ENCODE measurements around the gene PTPRE. TPM values are rescaled to one million over a fixed set of nuclear protein-coding genes. Genes with fewer than 3 reads are reported as not detected.

PTPRE gene
- total RNA-seq, 1 experiment from 2014 or later, result 0.50 TPM

DNA sequence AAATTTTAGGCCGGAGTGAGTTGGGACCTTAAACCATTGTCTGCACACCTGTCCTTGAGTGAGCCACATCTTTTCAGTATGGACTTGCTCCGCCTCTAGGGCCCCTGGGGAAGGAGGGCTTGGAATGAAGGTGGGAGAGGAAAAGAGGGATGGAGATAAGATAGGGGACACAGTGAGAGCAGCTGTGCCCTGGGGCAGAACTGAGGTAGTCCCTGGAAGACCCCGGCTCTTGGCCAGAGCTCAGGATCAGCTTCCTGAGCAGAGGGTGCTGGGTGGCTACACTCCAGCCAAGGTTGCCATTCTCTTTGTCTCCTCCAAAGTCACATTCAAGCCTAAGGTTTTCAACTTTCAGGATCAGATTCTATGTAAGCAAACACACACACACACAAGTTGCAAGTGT lies 137.3 kb downstream of the PTPRE start:
- no peak for DNase-seq
- Mint-ChIP-seq H3K4me1 (ENCODE audit: low read depth, unreplicated experiment) (no peaks in the 10 kb centered on the region), H3K4me3 (ENCODE audit: unreplicated experiment) (no peak overlapping the region), H3K36me3 (ENCODE audit: insufficient read depth, unreplicated experiment) (no peaks in the 10 kb centered on the region), H3K27ac (ENCODE audit: unreplicated experiment) (no peak overlapping the region), H3K9me3 (ENCODE audit: unreplicated experiment) (no peaks in the 10 kb centered on the region), H3K27me3 (ENCODE audit: insufficient read depth, unreplicated experiment) (peaks cover 7% of the 10 kb centered on the region)
- CTCF ChIA-PET, result no interaction called here
- 0 out of 2 replicates have a peak, but pooled peaks cover 1% of the 10 kb centered on the region for H3K27me3 ChIP-seq (replicated peaks; ENCODE audit: control insufficient read depth, insufficient read depth, low read length)
- intact Hi-C loops (cut with micrococcal nuclease; ENCODE audit: unreplicated experiment), result no loop called here
- no peaks in the 10 kb centered on the region for H3K36me3 ChIP-seq (ENCODE audit: control insufficient read depth, insufficient read depth, low read length)
- BruUV-seq (replicated peaks), result no TSS peak
- no peak for TF ChIP-seq CTCF (IDR thresholded peaks at IDR 0.05; ENCODE audit: insufficient read depth in 1 of 2, low read depth in 1 of 2, low read length in 1 of 2, severe bottlenecking in 1 of 2, unreplicated experiment in 1 of 2)
- H3K4me3 ChIP-seq (ENCODE audit: low read depth, low read length), result no peak overlapping the region
- POLR2A ChIA-PET, result no interaction called here
- no peaks in the 10 kb centered on the region for H3K9me3 ChIP-seq
- no peaks in the 10 kb centered on the region for H3K4me1 ChIP-seq

- no peaks in the 10 kb centered on the region for H3K4me1 ChIP-seq
- Mint-ChIP-seq H3K4me3 (ENCODE audit: unreplicated experiment) (no peak overlapping the region), H3K9me3 (ENCODE audit: unreplicated experiment) (no peaks in the 10 kb centered on the region), H3K27ac (ENCODE audit: unreplicated experiment) (no peak overlapping the region), H3K4me1 (ENCODE audit: low read depth, unreplicated experiment) (no peaks in the 10 kb centered on the region), H3K27me3 (ENCODE audit: insufficient read depth, unreplicated experiment) (peaks cover 3% of the 10 kb centered on the region), H3K36me3 (ENCODE audit: insufficient read depth, unreplicated experiment) (no peaks in the 10 kb centered on the region)
- no peak for TF ChIP-seq CTCF (IDR thresholded peaks at IDR 0.05; ENCODE audit: insufficient read depth in 1 of 2, low read depth in 1 of 2, low read length in 1 of 2, severe bottlenecking in 1 of 2, unreplicated experiment in 1 of 2)
- ChIA-PET POLR2A (no interaction called here), CTCF (no interaction called here)
- H3K36me3 ChIP-seq (ENCODE audit: control insufficient read depth, insufficient read depth, low read length), result no peaks in the 10 kb centered on the region
- H3K27me3 ChIP-seq (replicated peaks; ENCODE audit: control insufficient read depth, insufficient read depth, low read length), result 0 out of 2 replicates have a peak, but pooled peaks cover 1% of the 10 kb centered on the region
- no peak overlapping the region for H3K4me3 ChIP-seq (ENCODE audit: low read depth, low read length)
- no TSS peak for BruUV-seq (replicated peaks)
- DNase-seq, result no peak
- H3K9me3 ChIP-seq, result no peaks in the 10 kb centered on the region
- intact Hi-C loops (cut with micrococcal nuclease; ENCODE audit: unreplicated experiment), result no loop called here
Measured at GRCh38 chr10:128044961-128045832, 138.3 kb downstream of the PTPRE start.

GRCh38 chr10:128045833-128046120 lies 138.9 kb downstream of the PTPRE start:
- Mint-ChIP-seq H3K36me3 (ENCODE audit: insufficient read depth, unreplicated experiment) (no peaks in the 10 kb centered on the region), H3K4me3 (ENCODE audit: unreplicated experiment) (no peak overlapping the region), H3K27me3 (ENCODE audit: insufficient read depth, unreplicated experiment) (peaks cover 2% of the 10 kb centered on the region), H3K4me1 (ENCODE audit: low read depth, unreplicated experiment) (no peaks in the 10 kb centered on the region), H3K27ac (ENCODE audit: unreplicated experiment) (no peak overlapping the region), H3K9me3 (ENCODE audit: unreplicated experiment) (no peaks in the 10 kb centered on the region)
- no TSS peak for BruUV-seq (replicated peaks)
- no peak for TF ChIP-seq CTCF (IDR thresholded peaks at IDR 0.05; ENCODE audit: insufficient read depth in 1 of 2, low read depth in 1 of 2, low read length in 1 of 2, severe bottlenecking in 1 of 2, unreplicated experiment in 1 of 2)
- intact Hi-C loops (cut with micrococcal nuclease; ENCODE audit: unreplicated experiment), result no loop called here
- Histone ChIP-seq H3K9me3 (no peaks in the 10 kb centered on the region), H3K36me3 (ENCODE audit: control insufficient read depth, insufficient read depth, low read length) (no peaks in the 10 kb centered on the region), H3K27me3 (replicated peaks; ENCODE audit: control insufficient read depth, insufficient read depth, low read length) (0 out of 2 replicates have a peak, but pooled peaks cover 1% of the 10 kb centered on the region), H3K4me1 (no peaks in the 10 kb centered on the region), H3K4me3 (ENCODE audit: low read depth, low read length) (no peak overlapping the region)
- CTCF ChIA-PET, result no interaction called here
- DNase-seq, result no peak
- POLR2A ChIA-PET, result no interaction called here
